Astrocyte of the spinal cord (primary cell): ENCODE data around the gene IFRD2.

Experiments
- DNase-seq: peaks from one replicate; pipeline ENCODE4 v3.0.0; 2011; ENCODE audit warnings: low read depth, low spot score
- H3K4me3 ChIP-seq: 2 replicates; pipeline ENCODE4 v1.5.1; 2011; ENCODE audit warnings: low read depth, mild to moderate bottlenecking, low read length, moderate library complexity
- in situ Hi-C: cut with HindIII; loops from 2 replicates; pipeline ENCODE4 v1.10.0; 2017; ENCODE audit warnings: low sequenced_read_pairs
- TF ChIP-seq, protein P1 (sequence below): IDR thresholded peaks from 2 replicates; pipeline ENCODE4 v1.5.1; 2012; ENCODE audit warnings: low read depth, mild to moderate bottlenecking, low read length, inconsistent platforms

IFRD2 gene

DNA sequence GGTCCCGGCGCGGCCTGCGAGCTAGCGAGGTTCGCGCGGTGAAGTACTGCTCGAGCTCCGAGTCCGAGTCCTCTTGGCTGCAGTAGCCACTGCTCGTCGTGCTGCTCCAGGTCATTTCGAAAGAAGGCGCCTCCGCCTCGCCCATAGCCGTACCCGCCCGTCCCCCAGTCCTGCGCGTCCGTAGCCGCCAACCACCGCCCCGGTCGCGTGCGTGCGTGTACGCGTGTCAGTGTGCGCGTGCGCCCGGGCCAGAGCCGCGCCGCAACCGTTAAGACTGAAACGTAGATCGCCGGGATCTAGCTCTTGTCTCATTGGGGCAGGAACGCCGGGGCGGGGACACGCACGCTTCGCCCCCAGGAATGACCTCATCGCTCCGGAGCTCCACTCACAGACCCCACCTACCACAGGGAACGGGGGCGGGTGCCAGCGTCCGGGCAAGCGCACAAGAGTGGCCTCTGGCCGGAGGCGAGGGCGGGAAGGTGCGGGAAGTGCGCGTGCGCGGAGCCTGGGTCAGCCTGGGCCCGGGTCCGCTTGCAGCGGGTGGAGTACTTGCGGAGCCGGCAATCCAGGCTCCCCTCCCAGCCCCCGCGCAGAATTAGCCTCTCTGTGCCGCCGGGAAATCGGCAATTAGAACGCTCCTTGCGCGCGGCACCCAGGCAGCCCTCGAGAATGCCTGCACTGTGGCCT, 45.1 kb upstream of the IFRD2 start:
- peak; percentile 100 for DNase-seq
- in situ Hi-C loops = no loop called here
- TF ChIP-seq, protein P1, sequence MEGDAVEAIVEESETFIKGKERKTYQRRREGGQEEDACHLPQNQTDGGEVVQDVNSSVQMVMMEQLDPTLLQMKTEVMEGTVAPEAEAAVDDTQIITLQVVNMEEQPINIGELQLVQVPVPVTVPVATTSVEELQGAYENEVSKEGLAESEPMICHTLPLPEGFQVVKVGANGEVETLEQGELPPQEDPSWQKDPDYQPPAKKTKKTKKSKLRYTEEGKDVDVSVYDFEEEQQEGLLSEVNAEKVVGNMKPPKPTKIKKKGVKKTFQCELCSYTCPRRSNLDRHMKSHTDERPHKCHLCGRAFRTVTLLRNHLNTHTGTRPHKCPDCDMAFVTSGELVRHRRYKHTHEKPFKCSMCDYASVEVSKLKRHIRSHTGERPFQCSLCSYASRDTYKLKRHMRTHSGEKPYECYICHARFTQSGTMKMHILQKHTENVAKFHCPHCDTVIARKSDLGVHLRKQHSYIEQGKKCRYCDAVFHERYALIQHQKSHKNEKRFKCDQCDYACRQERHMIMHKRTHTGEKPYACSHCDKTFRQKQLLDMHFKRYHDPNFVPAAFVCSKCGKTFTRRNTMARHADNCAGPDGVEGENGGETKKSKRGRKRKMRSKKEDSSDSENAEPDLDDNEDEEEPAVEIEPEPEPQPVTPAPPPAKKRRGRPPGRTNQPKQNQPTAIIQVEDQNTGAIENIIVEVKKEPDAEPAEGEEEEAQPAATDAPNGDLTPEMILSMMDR = no peak
- H3K4me3 ChIP-seq = peak overlapping the region; percentile 60

- in situ Hi-C loops = no loop called here
- DNase-seq = no peak
- H3K4me3 ChIP-seq = peak overlapping the region; percentile 60
- TF ChIP-seq, protein P1 = no peak
Observed at GRCh38 chr3:50336452-50337174, 44.4 kb upstream of the IFRD2 start.

DNA sequence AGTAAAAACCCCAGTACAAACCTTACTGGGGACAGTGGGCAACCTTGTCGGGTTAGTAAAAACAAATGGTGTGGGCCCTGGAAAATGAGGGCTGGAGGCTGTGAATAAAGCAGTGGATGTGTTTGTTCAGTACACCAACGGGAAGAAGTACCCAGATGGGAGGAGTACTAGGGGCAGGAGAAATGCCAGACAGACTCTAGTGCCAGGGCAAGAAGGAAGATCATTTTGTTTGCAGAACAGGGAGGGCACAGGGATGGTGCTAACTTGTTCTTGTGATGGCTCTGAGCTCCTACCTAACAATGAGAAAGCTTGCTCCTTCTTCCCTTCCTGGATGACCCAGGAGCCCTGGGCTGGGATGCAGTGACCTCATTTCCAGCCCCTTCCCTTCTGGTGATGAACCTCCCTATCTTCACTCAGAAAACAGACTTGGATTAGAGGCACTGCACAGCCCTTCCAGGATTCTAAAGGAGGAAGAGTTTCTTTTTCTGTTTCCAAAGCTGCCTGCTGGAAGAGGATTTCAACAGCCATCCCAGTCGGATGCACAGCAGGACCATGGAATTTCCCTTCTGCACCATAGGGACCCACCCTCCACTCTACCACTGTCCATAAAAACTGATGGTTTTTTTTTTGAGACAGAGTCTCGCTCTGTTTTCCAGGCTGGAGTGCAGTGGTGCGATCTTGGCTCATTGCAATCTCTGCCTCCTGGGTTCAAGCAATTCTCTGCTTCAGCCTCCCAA, 42.3 kb upstream of the IFRD2 start:
- in situ Hi-C loops = no loop called here
- H3K4me3 ChIP-seq = no peak overlapping the region
- no peak for DNase-seq
- TF ChIP-seq, protein P1 = no peak

GRCh38 chr3:50333744-50334328, 41.6 kb upstream of the IFRD2 start:
- peak; percentile 62 for DNase-seq
- in situ Hi-C loops = no loop called here
- TF ChIP-seq, protein P1 = no peak
- H3K4me3 ChIP-seq = no peak overlapping the region

DNA sequence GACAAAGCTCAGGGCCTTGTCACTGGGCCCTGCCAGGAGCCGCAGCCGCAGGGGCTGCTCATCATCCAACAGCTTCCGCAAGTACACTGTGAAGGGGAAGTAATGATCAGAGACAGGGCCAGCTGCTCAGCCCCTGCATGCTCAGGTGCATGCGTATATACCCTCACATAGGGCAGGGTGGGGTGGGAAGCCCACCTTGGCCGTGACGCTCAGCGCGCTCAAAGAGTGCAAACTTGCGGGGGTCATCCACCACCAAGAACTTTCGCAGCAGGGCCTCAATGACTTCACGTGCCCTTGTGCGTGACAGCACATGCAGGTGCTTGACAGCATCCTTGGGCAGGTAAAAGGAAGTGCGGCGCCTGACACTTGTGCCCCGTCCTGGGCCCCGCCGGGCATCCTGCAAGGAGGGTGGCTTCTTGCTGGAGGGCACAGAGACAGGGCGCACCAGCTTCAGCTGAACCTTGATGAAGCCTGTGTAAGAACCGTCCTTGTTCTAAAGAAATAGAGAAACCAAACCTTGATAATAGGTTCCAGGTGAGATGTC, 39.2 kb upstream of the IFRD2 start:
- TF ChIP-seq, protein P1 = no peak
- in situ Hi-C loops = no loop called here
- no peak for DNase-seq
- H3K4me3 ChIP-seq = no peak overlapping the region

- in situ Hi-C loops = no loop called here
- H3K4me3 ChIP-seq = no peak overlapping the region
- no peak for DNase-seq
- TF ChIP-seq, protein P1 = no peak
Observed at GRCh38 chr3:50330330-50330729, 38.1 kb upstream of the IFRD2 start.
